IPS-NIHi7 (cell line): ENCODE results near the gene ORMDL2.
A peak's percentile ranks its signal among the peaks of the same experiment; 100 is the strongest.

ENCODE experiments used
- DNase-seq: peaks from one replicate; pipeline ENCODE4 v3.0.0; 2012; ENCODE audit warnings: mixed read lengths; ENCODE audit errors: extremely low spot score

The ORMDL2 gene, protein sequence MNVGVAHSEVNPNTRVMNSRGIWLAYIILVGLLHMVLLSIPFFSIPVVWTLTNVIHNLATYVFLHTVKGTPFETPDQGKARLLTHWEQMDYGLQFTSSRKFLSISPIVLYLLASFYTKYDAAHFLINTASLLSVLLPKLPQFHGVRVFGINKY

DNA sequence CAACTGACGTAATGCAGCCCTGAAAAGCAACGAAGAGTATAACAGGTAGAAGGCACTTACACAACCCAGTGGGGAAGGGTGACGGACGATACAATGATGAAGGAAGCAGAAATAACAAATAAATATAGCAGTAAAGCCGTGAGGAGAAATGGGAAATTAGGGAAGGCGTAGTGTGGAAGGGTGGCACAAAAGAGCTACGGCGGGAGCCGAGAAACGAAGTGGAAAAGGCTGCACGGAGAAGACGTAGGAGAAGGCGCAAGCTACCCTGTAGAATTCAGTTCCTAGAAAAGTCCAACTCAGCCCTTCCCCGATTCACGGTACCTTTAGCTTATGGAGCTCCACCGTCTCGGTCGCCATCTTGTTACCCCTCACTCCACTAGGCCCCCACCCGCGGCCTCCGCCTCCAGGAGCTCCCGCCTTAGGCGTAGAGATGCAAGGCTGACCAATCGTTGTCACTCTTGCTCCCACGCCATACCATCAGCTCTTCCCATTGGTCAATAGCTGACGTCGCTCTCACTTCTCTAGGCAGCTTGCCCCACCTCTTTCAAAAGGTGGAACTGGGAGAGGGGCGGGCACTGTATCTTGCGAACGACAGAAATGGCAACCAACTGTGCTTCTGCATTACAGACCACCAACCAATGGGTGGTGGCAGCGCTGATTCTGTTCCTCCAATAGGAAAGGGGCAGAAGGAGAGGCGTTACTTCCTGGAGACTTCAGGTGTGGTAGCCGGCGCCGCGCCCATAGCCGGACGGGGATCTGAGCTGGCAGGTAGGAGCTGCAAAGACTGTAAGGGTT is at the start of gene ORMDL2, which contains the start of gene SARNP:
Gene ORMDL2, plus strand, starts transcription at position 697 of the 795 bp plus-strand sequence. CDS start 959 bp downstream, outside the sequence.
Gene SARNP, minus strand, starts transcription at position 380 of the 795 bp plus-strand sequence. Its CDS starts 23 bp downstream, at position 357.
- DNase-seq, result peak; percentile 99

DNA sequence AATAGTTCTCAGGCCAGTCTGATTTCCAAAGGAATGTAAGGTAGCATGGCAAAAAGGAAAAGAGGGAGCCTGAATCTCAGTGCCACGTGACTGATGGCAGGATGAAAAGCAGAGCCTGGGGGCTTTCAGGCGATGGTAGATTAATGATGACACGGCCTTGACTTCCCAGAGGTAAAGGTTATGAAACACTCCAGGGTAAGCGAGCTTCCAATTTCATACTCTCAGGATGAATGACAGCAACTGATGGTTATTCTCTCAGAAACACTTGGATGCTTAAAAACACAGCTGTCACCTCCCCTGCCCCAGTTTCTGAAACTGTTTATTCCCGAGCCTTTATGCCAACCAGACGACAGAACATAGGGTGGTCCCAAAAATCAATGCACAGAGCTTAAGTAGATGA is 46.1 kb upstream of the ORMDL2 start:
- no peak for DNase-seq

DNA sequence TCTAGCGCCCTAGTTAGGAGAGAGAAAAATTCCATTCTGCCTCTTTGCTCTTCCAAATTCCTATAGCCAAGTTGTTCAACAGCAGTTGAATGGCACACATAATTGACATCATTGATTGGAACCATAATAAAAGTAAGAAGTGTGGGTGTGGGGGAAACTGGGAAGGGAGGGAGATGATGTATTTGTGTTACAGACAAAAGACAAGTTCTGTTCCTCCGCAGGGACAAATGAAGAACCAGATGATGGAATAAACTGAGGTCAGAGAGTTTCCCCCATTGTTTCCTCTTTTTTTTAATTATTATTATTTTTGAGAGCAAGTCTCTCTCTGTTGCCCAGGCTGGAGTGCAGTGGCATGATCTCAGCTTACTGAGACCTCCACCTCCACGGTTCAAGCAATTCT is 40.0 kb upstream of the ORMDL2 start:
- no peak for DNase-seq

DNA sequence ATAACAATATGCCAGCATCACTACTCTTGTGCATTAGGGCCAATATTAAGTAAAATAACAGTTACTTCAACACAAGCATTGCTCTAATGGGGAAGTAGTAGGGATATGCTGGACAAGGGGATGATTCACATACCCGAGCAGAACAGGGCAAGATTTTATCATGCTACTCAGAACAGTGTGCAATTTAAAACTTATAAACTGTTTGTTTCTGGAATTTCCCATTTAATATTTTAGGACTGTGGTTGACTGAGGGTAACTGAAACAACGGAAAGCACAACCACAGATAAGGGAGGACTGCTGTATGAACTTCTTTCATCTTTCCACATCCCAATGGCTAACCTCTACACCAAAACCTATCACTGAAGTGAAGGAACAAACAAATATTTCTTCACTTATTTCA is 37.2 kb upstream of the ORMDL2 start:
- DNase-seq, result no peak

DNA sequence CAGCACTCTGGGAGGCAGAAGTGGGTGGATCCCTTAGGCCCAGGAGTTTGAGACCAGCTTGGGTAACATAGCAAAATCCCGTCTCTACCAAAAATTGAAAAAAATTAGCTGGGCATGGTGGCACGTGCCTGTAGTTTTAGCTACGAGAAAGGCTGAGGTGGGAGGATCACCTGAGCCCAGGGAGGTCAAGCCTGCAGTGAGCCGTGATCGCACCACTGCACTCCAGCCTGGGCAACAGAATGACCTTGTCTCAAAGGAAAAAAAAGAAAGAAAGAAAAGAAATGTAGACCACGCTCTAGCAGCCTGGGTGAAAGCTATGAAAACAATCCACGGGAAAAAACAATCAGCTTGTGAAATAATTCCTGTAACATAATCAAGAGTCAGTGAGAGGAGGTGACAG is 29.3 kb upstream of the ORMDL2 start:
- DNase-seq, result no peak

DNA sequence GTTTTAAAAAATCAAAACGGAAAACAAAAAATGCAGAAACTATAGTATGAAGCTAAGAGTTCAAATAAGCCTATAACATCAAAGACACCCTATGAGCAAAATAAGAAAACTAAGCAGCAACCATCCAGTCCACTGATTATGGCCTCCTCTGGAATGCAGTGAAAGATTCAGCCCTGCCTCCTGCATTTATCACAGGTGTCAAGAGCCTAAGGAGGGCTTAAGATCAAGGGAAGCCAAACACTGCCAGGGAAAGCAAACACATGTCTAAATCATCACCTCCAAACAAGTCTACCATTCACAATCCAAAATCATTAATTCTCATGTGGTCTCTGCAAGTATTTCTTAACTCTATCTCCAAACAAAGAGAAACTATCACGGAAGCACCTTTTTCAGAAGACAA is 28.7 kb upstream of the ORMDL2 start:
- no peak for DNase-seq

DNA sequence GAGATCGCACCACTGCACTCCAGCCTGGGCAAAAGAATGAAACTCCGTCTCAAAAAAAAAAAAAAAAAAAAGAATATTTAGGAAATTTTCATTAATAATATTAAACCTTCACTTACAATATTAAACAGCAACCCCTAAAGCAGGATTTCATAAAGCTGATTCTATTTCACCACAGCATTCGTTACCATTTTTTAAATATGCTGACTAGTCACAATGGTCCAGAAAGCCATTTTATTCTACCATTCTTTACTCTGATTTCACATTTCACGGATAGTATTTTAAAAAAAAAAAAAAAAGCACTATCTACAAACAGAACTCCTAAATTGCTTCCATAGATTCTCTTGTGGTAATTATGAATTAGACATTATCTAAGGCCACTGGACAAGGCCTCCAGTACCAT is 27.9 kb upstream of the ORMDL2 start:
- DNase-seq, result no peak

DNA sequence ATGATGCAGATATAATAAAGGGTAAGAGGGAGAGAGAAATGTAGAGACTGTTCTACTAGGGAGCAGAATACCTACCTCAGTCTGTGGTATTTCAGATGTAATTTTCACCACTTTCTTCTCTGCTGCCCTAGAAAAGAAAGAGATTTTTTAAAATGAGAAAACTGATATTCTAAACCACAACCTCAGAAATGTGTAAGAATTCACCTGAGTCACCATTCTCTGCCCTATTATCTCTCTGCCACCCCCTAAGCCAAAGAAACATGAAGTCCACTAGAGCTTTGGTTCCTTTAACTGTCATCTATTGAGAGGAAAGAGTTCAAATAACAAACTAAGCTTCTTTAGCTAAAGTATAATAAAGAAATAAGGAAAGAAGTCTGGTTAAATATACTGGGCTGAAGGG is 21.9 kb upstream of the ORMDL2 start:
- DNase-seq, result no peak

DNA sequence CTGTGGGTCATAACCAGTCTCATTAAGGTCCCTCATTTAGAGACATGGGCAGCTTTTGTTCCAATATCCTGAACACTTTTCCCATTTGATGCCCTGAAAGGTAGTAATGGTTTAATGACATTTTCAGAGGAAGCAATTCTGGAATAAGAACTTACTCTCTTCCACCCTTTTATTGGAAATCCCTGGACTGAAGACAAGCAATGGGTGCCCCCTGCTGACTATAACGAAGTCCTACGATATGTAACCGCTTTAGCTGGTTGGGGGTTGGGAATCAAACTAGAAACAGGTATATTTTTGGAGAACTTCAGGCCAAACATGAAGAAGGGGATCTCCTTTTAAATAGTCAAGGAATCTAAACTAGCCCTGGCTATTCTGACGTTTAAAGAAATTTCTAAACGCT is 20.8 kb upstream of the ORMDL2 start:
- DNase-seq, result peak; percentile 53

DNA sequence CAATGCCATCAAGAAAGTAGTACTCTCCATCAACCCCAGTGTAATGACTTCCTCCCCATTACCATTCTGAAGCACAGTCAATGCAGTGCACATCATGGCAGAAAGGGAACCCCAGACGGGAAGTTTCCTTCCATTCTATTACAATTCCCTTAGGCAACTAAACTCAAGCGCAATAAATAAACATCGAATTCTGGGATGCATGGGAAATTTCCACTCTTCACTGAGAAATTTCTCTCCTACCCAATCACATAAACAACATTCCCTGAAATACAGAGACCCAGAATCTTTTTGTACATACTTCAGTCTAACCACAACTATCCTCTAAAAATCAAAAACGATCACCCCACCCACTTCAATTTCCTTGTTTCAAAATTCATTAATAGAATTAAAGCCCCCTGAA is 20.3 kb upstream of the ORMDL2 start:
- no peak for DNase-seq

DNA sequence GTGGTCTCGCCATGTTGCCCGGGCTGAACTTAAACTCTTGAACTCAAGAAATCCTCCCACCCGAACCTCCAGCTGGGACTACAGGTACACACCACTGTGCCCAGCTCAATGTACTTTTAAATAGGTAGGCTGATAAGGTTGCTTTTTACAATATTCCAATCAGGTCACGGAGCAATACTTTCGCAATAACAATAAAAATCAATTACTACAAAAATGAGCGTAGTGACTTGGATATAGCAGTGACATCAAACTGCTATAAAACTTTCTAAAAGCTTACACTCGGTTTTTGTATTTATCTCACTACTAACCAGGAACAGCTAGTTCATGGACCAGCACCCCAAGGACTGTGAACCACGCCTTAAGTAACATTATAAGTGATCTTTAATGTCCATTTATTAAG is 10.9 kb upstream of the ORMDL2 start:
- DNase-seq, result no peak

DNA sequence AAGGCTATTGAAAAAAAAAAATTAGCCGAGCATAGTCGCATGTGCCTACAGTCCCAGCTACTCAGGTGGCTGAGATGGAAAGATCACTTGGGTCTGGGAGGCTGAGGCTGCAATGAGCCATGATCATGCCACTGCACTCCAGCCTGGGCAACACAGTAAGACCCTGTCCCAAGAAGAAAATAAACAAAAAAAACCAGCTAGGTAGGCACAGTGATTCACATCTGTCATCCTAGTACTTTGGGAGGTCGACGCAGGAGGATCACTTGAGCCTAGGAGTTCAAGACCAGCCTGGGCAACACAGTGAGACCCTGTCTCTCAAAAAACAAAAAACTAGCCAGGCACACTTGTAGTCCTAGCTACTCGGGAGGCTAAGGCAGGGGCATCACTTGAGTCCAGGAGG is 8.6 kb upstream of the ORMDL2 start:
- DNase-seq, result no peak

DNA sequence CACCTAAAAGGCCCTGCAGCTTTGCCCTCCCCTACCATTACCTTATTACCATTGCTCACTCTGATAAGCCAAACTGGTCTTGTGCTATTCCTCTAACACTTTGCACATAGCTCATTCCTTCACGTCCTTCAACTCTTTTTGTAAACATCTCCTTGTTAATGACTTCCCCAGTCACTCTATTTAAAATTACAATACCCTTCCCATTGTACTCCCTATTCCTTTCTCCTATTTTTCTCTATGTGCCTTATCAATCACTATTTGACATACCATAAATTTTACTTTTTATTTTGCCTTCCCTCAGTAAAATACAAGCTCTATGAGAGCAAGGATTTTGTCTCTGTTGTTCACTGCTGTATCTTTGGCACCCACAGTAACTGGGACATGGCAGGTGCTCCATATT is 5.8 kb upstream of the ORMDL2 start:
- DNase-seq, result no peak

DNA sequence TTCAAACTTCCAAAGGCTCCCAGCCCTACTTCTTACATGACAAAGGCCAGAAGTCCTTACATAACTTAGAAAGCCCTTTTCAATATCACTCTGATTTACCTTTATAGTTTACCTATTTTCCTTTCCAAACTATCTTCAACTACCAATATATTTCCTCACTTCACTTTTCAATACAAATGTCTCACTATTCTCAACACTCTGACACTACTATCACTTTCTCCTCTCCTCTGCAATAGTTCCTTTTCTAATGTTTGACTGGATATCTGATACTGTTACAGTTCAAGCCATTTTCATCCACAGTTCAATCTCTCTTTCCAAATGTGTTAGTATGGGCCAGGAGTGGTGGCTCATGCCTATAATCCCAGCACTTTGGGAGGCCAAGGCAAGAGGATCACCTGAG is 3.6 kb upstream of the ORMDL2 start:
- no peak for DNase-seq

DNA sequence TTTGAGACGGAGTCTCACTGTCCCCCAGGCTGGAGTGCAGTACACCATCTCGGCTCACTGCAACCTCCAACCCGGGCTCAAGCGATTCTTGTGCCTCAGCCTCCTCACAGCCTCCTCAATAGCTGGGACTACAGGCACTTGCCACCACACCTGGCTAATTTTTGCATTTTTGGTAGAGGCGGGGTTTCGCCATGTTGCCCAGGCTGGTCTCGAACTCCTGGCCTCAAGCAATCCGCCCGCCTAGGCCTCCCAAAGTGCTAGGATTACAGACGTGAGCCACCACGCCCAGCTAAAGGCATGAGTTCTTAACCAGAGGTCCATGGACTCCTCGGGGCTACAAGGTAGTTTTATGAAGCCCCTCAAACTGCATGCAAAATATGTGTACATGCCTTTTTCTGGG is 2.4 kb upstream of the ORMDL2 start:
- DNase-seq, result no peak

DNA sequence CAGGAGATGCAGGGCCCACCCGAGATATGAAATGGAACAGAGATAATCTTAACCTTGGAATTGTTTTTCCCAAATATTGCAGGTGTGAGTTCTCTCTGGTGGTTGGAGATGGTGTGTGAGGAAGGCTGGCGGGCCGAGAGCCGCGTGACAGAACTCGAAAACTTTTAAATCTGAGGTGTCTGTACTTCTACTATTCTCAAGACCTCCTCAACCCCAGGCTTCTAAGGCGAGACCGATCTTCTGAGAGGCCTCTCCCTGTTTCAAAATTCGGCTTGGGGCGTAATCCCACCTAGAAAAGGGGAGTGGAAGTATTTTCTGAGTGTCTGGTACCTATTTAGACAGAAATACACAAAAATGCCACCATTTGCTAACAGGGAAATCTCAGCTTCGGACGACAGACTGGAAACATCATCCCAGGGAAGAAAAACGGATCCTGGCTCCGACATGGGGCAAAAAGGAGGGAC is 928 bp upstream of the ORMDL2 start:
- DNase-seq, result no peak

DNA sequence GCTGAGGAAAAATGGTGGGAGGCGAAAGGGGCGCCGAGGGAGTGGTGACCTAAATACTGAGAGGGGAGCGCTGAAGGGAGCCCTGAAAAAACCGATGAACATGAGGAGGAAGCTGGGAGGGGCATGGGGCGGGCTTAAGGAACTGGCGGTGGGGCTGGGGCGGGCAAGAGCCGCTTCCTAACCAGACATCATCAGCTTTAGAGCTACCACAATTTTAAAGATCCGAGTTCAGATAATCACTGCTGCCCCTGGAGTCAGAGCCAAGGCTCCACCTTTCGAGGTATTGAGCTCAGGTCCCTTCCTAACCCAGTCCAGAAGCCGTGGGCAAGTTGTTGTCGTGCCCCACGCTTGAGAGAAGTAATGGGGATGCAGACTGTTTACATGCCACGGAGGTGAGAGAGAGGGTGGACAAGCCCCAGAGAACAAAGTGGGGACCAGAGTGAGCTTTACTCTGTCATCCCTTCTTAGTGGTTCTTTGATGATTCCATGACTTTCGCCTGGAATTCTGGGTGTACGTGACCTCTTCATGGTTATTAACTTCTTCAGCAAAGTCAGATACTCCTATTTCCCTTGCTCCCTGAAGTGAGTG is 393 bp downstream of the ORMDL2 start:
- DNase-seq, result no peak

DNA sequence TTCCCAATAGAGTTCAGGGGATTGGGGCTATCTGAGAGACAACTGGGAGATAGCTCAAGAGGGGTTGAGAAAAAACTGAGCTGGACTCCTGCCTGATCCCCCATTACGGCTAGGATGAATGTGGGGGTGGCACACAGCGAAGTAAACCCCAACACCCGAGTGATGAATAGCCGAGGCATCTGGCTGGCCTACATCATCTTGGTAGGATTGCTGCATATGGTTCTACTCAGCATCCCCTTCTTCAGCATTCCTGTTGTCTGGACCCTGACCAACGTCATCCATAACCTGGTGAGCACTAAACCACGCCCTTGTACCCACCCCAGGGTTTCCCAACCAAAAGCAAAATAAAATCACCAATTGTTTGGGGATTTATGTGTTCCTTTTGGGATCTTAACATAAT is 1.0 kb downstream of the ORMDL2 start:
- no peak for DNase-seq

DNA sequence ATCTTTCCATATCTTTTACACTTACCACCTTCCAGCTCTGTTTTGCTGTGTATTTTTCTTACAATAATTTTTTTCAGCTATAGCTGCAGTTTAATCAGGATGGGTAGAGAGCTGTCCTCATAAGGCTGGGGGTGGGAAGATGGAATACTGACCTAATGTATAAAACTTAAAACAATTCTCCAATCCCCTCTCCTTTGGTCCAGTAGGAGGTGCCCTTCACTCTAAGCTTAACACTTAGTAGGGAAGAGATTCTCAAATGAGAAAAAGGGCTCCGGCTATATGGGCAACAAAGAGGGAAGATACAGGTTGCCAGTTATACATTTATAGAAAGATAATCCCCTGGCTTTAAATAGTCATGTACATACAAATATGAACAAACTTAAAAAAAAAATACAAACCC is 2.8 kb downstream of the ORMDL2 start:
- DNase-seq, result no peak

DNA sequence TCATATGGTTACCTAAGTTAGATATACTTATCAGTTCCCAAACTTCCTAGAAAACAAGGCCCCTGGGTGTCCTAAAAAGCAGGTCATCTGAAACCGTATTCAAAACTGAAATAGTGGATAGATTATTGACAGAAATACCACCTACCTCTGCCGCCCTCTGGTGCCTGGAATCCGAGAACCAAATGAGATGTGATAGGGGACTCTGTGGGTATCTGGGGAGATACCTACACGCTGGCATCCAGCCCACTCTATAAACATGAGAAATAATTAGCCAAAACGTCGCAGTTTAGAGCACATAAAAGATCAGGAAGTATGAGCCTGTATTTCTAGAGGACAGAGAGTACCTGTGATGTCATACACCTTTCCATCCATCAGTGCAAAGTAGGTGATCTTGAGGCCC is 4.4 kb downstream of the ORMDL2 start:
- peak; percentile 35 for DNase-seq

DNA sequence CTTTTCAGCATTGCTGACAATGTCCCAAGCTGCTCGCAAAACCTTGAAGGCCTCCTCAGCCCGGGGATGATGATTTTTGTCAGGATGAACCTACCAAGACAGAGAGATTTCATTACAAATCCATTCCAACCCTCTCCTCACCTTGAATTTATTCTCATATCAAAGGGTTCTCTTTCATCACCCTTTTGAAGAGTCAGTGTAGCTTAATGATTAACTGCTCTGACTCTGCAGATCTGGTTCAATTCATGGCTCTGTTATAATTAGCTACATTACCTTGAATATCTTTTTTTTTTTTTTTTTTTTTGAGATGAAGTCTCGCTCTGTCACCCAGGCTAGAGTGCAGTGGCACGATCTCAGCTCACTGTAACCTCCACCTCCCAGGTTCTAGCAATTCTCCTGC is 5.6 kb downstream of the ORMDL2 start:
- DNase-seq, result no peak

DNA sequence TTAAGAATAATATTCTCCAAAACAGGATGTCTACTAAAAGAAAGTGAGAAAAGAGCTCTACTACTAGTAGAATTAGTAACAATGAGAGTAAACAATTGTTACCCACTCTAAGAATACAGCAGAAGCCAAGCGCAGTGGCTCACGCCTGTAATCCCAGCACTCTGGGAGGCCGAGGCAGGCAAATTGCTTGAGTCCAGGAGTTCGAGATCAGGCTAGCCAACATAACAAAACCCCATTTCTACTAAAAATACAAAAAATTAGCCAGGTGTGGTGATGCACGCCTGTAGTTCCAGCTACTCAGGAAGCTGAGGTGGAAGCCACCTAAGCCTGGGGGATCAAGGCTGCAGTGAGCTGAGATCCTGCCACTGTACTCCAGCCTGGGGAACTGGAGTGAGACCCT is 6.9 kb downstream of the ORMDL2 start:
- no peak for DNase-seq

DNA sequence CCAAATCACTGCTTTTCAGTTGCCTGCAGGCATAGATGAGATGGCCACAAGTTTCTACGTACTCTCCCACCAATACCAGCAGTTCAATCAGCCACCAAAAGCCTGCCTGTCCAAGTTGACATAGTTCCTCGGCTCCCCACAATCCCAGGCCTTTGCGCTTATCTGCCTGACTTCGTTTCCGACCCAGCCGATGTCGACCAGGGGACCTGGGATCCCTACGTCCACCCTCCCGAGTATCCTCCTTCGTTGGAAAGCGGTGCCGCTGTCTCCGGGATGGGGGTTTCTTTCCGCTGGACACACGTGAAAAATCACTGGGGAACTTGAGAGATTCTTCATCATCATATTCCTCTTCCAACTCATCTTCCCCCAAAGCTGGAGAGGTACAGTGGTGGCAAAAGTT is 10.0 kb downstream of the ORMDL2 start:
- DNase-seq, result no peak
